ENCODE measurements around the gene DEGS1. TPM values are rescaled to one million over a fixed set of nuclear protein-coding genes. Genes with fewer than 3 reads are reported as not detected.

The DEGS1 gene
- total and polyA plus RNA-seq, 5 experiments from 2014 or later = 35.0 to 77.9 (median 49.0) TPM

GRCh38 chr1:224219612-224220059, 36.6 kb downstream of the DEGS1 start:
- no peaks in the 10 kb centered on the region for H3K36me3 Mint-ChIP-seq
- H3K27ac Mint-ChIP-seq = peak overlapping the region in 1 of 10 donors; percentile 2
- ATAC-seq = no peak
- no peaks in the 10 kb centered on the region for H3K27me3 Mint-ChIP-seq
- no peak overlapping the region for H3K4me3 Mint-ChIP-seq
- no peaks in the 10 kb centered on the region for H3K9me3 Mint-ChIP-seq
- no peak for DNase-seq
- POLR2A ChIA-PET = no interaction called here
- peaks cover 0 to 2% (median under 1%) of the 10 kb centered on the region in 4 donors for H3K4me1 Mint-ChIP-seq

- no peaks in the 10 kb centered on the region for H3K9me3 Mint-ChIP-seq
- no peak overlapping the region for H3K27ac Mint-ChIP-seq
- no peak for ATAC-seq
These were observed 41.0 kb downstream of the DEGS1 start for GRCh38 chr1:224223819-224224714.

GRCh38 chr1:224226849-224227502, 43.9 kb downstream of the DEGS1 start:
- DNase-seq (no peak), ATAC-seq (no peak)
- no peaks in the 10 kb centered on the region for H3K27me3 Mint-ChIP-seq
- peaks cover 0 to 2% (median 0%) of the 10 kb centered on the region in 4 donors for H3K4me1 Mint-ChIP-seq
- H3K27ac Mint-ChIP-seq = peak overlapping the region in 2 of 10 donors; percentile 52 to 83
- no peak overlapping the region for H3K4me3 Mint-ChIP-seq
- POLR2A ChIA-PET = no interaction called here
- H3K9me3 Mint-ChIP-seq = no peaks in the 10 kb centered on the region
- peaks cover 3 to 51% (median 16%) of the 10 kb centered on the region in 3 donors for H3K36me3 Mint-ChIP-seq

More at GRCh38 chr1:224223819-224224714, 41.0 kb downstream of the DEGS1 start:
- Mint-ChIP-seq H3K27me3 (no peaks in the 10 kb centered on the region), H3K4me3 (no peak overlapping the region), H3K4me1 (peaks cover 0 to 2% (median 0%) of the 10 kb centered on the region in 4 donors), H3K36me3 (peaks cover 0 to 26% (median 3%) of the 10 kb centered on the region in 3 donors)
- DNase-seq = no peak
- POLR2A ChIA-PET = no interaction called here

- POLR2A ChIA-PET = no interaction called here
- H3K36me3 Mint-ChIP-seq = peaks cover 3 to 87% (median 15%) of the 10 kb centered on the region in 3 donors
- no peak overlapping the region for H3K4me3 Mint-ChIP-seq
- no peaks in the 10 kb centered on the region for H3K9me3 Mint-ChIP-seq
- H3K27me3 Mint-ChIP-seq = no peaks in the 10 kb centered on the region
- ATAC-seq (no peak), DNase-seq (no peak)
- H3K4me1 Mint-ChIP-seq = peaks cover 0 to 15% (median 0%) of the 10 kb centered on the region in 4 donors
- H3K27ac Mint-ChIP-seq = peak overlapping the region in 3 of 10 donors; percentile 4 to 71 (median 20)
These were observed 51.0 kb downstream of the DEGS1 start for GRCh38 chr1:224234017-224234416.

- Mint-ChIP-seq H3K36me3 (peaks cover 3 to 74% (median 6%) of the 10 kb centered on the region in 3 donors), H3K4me1 (peaks cover 0 to 15% (median 0%) of the 10 kb centered on the region in 4 donors), H3K4me3 (no peak overlapping the region), H3K27me3 (no peaks in the 10 kb centered on the region), H3K27ac (peak overlapping the region in 4 of 10 donors; percentile 3 to 78 (median 56)), H3K9me3 (no peaks in the 10 kb centered on the region)
- ATAC-seq = no peak
- POLR2A ChIA-PET = no interaction called here
- DNase-seq = no peak
These were observed 52.9 kb downstream of the DEGS1 start for GRCh38 chr1:224235813-224236493.

- ATAC-seq (no peak), DNase-seq (no peak)
- H3K27ac Mint-ChIP-seq = peak overlapping the region in 4 of 10 donors; percentile 7 to 43 (median 40)
- H3K36me3 Mint-ChIP-seq = peaks cover 0 to 73% (median 2%) of the 10 kb centered on the region in 3 donors
- H3K9me3 Mint-ChIP-seq = no peaks in the 10 kb centered on the region
- POLR2A ChIA-PET = interaction anchor here (0.7 to 0.9 kb wide), 2 partner anchors 11 to 54 kb away, joined by 3 read pairs; partner anchors contain the start of gene DEGS1
- H3K4me1 Mint-ChIP-seq = peaks cover 0 to 16% (median 0%) of the 10 kb centered on the region in 4 donors
- no peak overlapping the region for H3K4me3 Mint-ChIP-seq
- no peaks in the 10 kb centered on the region for H3K27me3 Mint-ChIP-seq
These were observed 54.3 kb downstream of the DEGS1 start for GRCh38 chr1:224237119-224237881.

- Mint-ChIP-seq H3K9me3 (no peaks in the 10 kb centered on the region), H3K36me3 (peaks cover 0 to 64% (median 2%) of the 10 kb centered on the region in 3 donors), H3K27me3 (no peaks in the 10 kb centered on the region), H3K27ac (peak overlapping the region in 4 of 10 donors; percentile 7 to 81 (median 34)), H3K4me3 (no peak overlapping the region), H3K4me1 (peaks cover 0 to 16% (median 0%) of the 10 kb centered on the region in 4 donors)
- DNase-seq (no peak), ATAC-seq (no peak)
- POLR2A ChIA-PET = interaction anchor here (0.7 kb wide), 1 partner anchor 106 kb away, joined by 3 read pairs; no protein-coding TSS in a partner anchor
These were observed 55.2 kb downstream of the DEGS1 start for GRCh38 chr1:224238212-224238611.

GRCh38 chr1:224238756-224239155, 55.7 kb downstream of the DEGS1 start:
- Mint-ChIP-seq H3K27ac (peak overlapping the region in 6 of 10 donors; percentile 7 to 85 (median 34)), H3K27me3 (no peaks in the 10 kb centered on the region), H3K4me1 (peaks cover 0 to 17% (median 0%) of the 10 kb centered on the region in 4 donors), H3K36me3 (peaks cover 0 to 59% (median 2%) of the 10 kb centered on the region in 3 donors), H3K9me3 (no peaks in the 10 kb centered on the region), H3K4me3 (no peak overlapping the region)
- no peak for ATAC-seq
- no peak for DNase-seq
- POLR2A ChIA-PET = no interaction called here

Other genes starting within 250 kb of the DEGS1 start
- 10 to 100 TPM; 38.8 to 45.9 TPM for gene FBXO28, start 69.1 kb upstream of the DEGS1 start, total RNA-seq
- gene FBXO28, start 69.1 kb upstream of the DEGS1 start, polyA plus RNA-seq = 10 to 100 TPM; 15.5 to 16.1 (median 15.9) TPM
- 10 to 100 TPM; 44.1 to 48.7 TPM for gene NVL, start 146.9 kb downstream of the DEGS1 start, total RNA-seq
- 10 to 100 TPM; 13.6 to 16.9 (median 16.2) TPM for gene NVL, start 146.9 kb downstream of the DEGS1 start, polyA plus RNA-seq
- gene CNIH4, start 173.6 kb downstream of the DEGS1 start, total RNA-seq = 10 to 100 TPM; 39.1 to 39.6 TPM
- 10 to 100 TPM; 29.7 to 46.6 (median 45.3) TPM for gene CNIH4, start 173.6 kb downstream of the DEGS1 start, polyA plus RNA-seq

Data from naive thymus-derived CD8-positive, alpha-beta T cell (primary cell).